Activated CD8-positive, alpha-beta T cell treated with anti-CD3 and anti-CD28 coated beads for 36 hours (primary cell): ENCODE data around the gene CAP1. TPM values are rescaled to one million over a fixed set of nuclear protein-coding genes. Genes with fewer than 3 reads are reported as not detected.
"Not testable (repeated sequence)": the region's sequence is repeated elsewhere in the genome, so short reads cannot be mapped to it uniquely, and the experiment has no call there.

Source experiments
- ATAC-seq: fragments of 200-7000 bp; cut with Tn5 transposase; one replicate; pipeline ENCODE4 v1.10.0; 2021; ENCODE audit warnings: mild to moderate bottlenecking, moderate library complexity
- CTCF ChIA-PET: fragments of 350-600 bp; sonication (Branson Sonifier 250); formaldehyde crosslinking; loops from one replicate; lab custom pipeline; 2021; ENCODE audit warnings: antibody characterized with exemption; lab: Charles Lee
- POLR2A ChIA-PET: fragments of 350-600 bp; sonication (Branson Sonifier 250); formaldehyde crosslinking; loops from one replicate; lab custom pipeline; 2021; ENCODE audit warnings: antibody characterized with exemption; lab: Charles Lee
- DNase-seq: peaks from one replicate; pipeline ENCODE4 v3.0.0-alpha.2; 2020
- H3K27ac Mint-ChIP-seq: one replicate; pipeline ENCODE4 v1.8.0; 2021; ENCODE audit warnings: mild to moderate bottlenecking, mixed read lengths
- H3K27me3 Mint-ChIP-seq: one replicate; pipeline ENCODE4 v1.8.0; 2021; ENCODE audit warnings: mixed read lengths
- H3K36me3 Mint-ChIP-seq: one replicate; pipeline ENCODE4 v1.8.0; 2021; ENCODE audit warnings: low read depth, mixed read lengths
- H3K4me1 Mint-ChIP-seq: one replicate; pipeline ENCODE4 v1.8.0; 2021; ENCODE audit warnings: low read depth, mixed read lengths
- H3K4me3 Mint-ChIP-seq: one replicate; pipeline ENCODE4 v1.8.0; 2021; ENCODE audit warnings: mild to moderate bottlenecking, moderate library complexity, mixed read lengths
- H3K9me3 Mint-ChIP-seq: one replicate; pipeline ENCODE4 v1.8.0; 2021; ENCODE audit warnings: mixed read lengths
- CTCF ChIP-seq: fragments of 200-600 bp; IDR thresholded peaks from one replicate; pipeline ENCODE4 v1.8.0; 2022; ENCODE audit warnings: antibody characterized with exemption, mild to moderate bottlenecking
- intact Hi-C: fragments of 100-400 bp; cut with micrococcal nuclease; formaldehyde crosslinking; loops from one replicate; pipeline ENCODE4 v1.10.0; 2022
- total RNA-seq, 2 experiments: library from RNA; stranded (reverse); gene quantifications; one replicate each; pipeline ENCODE4 v1.2.3, GENCODE V29; 2021

The CAP1 gene
- total RNA-seq, 2 experiments from 2014 or later: 511 to 512 TPM

GRCh38 chr1:39996396-39997004 lies 44.0 kb upstream of the CAP1 start:
- Mint-ChIP-seq H3K9me3 (no peaks in the 10 kb centered on the region), H3K36me3 (no peaks in the 10 kb centered on the region), H3K4me3 (no peak overlapping the region), H3K27me3 (no peaks in the 10 kb centered on the region), H3K4me1 (peaks cover 17% of the 10 kb centered on the region), H3K27ac (no peak overlapping the region)
- no peak for TF ChIP-seq CTCF
- intact Hi-C loops: no loop called here
- DNase-seq (no peak), ATAC-seq (no peak)
- ChIA-PET POLR2A (interaction anchor here (0.6 kb wide), 1 partner anchor 15 kb away, joined by 3 read pairs; no protein-coding TSS in a partner anchor), CTCF (interaction anchor here (0.8 to 3.3 kb wide), 3 partner anchors 23 to 77 kb away, joined by 4 to 9 read pairs (median 9); no protein-coding TSS in a partner anchor)

DNA sequence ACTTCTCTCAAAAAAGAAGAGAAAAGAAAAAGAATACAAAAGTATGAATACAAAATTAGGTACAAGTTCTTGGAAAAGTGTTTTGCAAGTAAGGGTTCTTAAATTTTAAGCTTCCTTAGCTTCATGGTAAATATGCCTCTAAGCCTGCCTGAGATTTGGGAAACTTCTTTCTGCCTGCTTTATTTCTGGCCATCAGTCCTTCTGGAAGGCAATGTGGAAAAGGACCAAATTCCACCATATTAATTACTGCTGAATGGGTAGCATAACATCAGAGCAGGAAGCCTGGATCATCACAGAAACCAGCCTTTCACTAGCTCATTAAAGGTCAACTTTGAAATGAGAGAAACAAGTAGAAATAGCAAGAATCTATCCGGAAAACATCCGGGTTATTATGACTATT lies 39.1 kb upstream of the CAP1 start:
- TF ChIP-seq CTCF: no peak
- ChIA-PET POLR2A (no interaction called here), CTCF (interaction anchor here (0.9 to 1.5 kb wide), 2 partner anchors 28 to 31 kb away, joined by 4 to 8 read pairs; no protein-coding TSS in a partner anchor)
- H3K4me1 Mint-ChIP-seq: peaks cover 7% of the 10 kb centered on the region
- H3K27ac Mint-ChIP-seq: no peak overlapping the region
- DNase-seq (no peak), ATAC-seq (no peak)
- no peaks in the 10 kb centered on the region for H3K36me3 Mint-ChIP-seq
- H3K4me3 Mint-ChIP-seq: no peak overlapping the region
- intact Hi-C loops: no loop called here
- H3K27me3 Mint-ChIP-seq: no peaks in the 10 kb centered on the region
- no peaks in the 10 kb centered on the region for H3K9me3 Mint-ChIP-seq

- TF ChIP-seq CTCF: no peak
- no peaks in the 10 kb centered on the region for H3K9me3 Mint-ChIP-seq
- DNase-seq (no peak), ATAC-seq (no peak)
- intact Hi-C loops: no loop called here
- POLR2A ChIA-PET: no interaction called here
- no peaks in the 10 kb centered on the region for H3K36me3 Mint-ChIP-seq
- no peaks in the 10 kb centered on the region for H3K27me3 Mint-ChIP-seq
- H3K4me1 Mint-ChIP-seq: peaks cover 4% of the 10 kb centered on the region
- CTCF ChIA-PET: interaction anchor here (1.2 to 1.4 kb wide), 2 partner anchors 26 to 141 kb away, joined by 3 read pairs; no protein-coding TSS in a partner anchor
- no peak overlapping the region for H3K4me3 Mint-ChIP-seq
- no peak overlapping the region for H3K27ac Mint-ChIP-seq
Measured at GRCh38 chr1:40003156-40004093, 37.1 kb upstream of the CAP1 start.

DNA sequence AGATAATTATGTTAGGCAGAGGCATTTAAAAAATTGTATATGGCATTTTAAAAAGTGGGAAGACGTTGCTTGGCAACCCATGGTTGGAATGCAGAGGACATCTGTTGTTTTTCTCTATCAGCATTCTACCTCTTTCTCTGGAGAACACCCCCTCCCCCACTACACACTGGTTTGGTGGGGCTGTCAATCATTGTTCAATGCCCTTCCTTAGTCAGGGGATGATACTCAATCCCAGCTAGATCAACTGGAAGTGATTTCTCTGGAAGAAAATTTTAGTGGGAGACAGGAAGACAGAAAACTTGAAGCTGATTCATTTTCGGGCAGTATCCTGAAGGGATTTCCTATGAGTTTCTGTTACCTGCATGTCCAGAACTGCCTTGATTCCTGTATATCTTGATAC lies 35.7 kb upstream of the CAP1 start:
- Mint-ChIP-seq H3K36me3 (no peaks in the 10 kb centered on the region), H3K4me3 (no peak overlapping the region), H3K27ac (no peak overlapping the region), H3K9me3 (no peaks in the 10 kb centered on the region), H3K4me1 (peaks cover 4% of the 10 kb centered on the region), H3K27me3 (no peaks in the 10 kb centered on the region)
- DNase-seq (no peak), ATAC-seq (no peak)
- POLR2A ChIA-PET: no interaction called here
- CTCF ChIA-PET: interaction anchor here (0.9 to 1.4 kb wide), 2 partner anchors 25 to 26 kb away, joined by 3 read pairs; no protein-coding TSS in a partner anchor
- no peak for TF ChIP-seq CTCF
- intact Hi-C loops: no loop called here

DNA sequence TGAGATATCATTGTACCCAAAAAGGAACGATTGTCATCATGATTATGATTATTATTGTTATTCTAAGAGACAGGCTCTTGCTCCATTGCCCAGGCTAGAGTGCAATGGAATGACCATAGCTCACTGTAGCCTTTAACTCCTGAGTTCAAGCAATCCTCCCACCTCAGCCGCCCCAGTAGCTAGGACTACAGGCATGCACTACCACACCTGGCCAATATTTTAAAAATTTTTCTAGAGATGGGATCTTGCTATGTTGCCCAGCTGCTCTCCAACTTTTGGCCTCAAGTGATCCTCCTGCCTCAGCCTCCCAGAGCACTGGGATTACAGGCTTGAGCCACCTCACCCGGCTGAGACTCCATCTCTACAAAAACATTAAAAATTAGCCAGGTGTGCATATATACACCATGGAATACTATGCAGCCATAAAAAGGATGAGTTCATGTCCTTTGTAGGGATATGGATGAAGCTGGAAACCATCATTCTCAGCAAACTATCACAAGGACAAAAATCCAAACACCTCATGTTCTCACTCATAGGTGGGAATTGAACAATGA lies 33.0 kb upstream of the CAP1 start:
- POLR2A ChIA-PET, H3K27me3 Mint-ChIP-seq, ATAC-seq, DNase-seq, H3K4me1 Mint-ChIP-seq, H3K27ac Mint-ChIP-seq, H3K36me3 Mint-ChIP-seq, H3K4me3 Mint-ChIP-seq, H3K9me3 Mint-ChIP-seq, intact Hi-C loops: not testable (repeated sequence)
- CTCF ChIA-PET: interaction anchor here (0.8 kb wide), 1 partner anchor 27 kb away, joined by 3 read pairs; no protein-coding TSS in a partner anchor
